Liver (tissue), 9 donors: ENCODE data around the gene MINK1. TPM values are rescaled to one million over a fixed set of nuclear protein-coding genes. Genes with fewer than 3 reads are reported as not detected.
"Not testable (repeated sequence)": the region's sequence is repeated elsewhere in the genome, so short reads cannot be mapped to it uniquely, and the experiment has no call there.

Experiments
- DNase-seq: peaks from one replicate; pipeline ENCODE4 v3.0.0-alpha.2; 2017; ENCODE audit warnings: low spot score
- H3K27ac ChIP-seq, 2 donors: one replicate each; pipeline ENCODE4 v1.7.0; 2013; ENCODE audit warnings: inconsistent platforms in 2 of 2, low read length in 2 of 2, control low read depth in 1 of 2, low read depth in 1 of 2, mild to moderate bottlenecking in 1 of 2
- H3K27me3 ChIP-seq, 4 donors: one replicate each; pipeline versions ENCODE4 v1.6.1 to v1.7.0; 2013; ENCODE audit warnings: low read length in 3 of 4, inconsistent platforms in 1 of 4, mild to moderate bottlenecking in 1 of 4, moderate library complexity in 1 of 4; ENCODE audit not compliant: control insufficient read depth in 4 of 4, insufficient read depth in 4 of 4
- H3K36me3 ChIP-seq, 4 donors: one replicate each; pipeline versions ENCODE4 v1.6.1 to v1.7.0; 2013; ENCODE audit warnings: low read length in 3 of 4, mild to moderate bottlenecking in 3 of 4, low read depth in 1 of 4, moderate library complexity in 1 of 4; ENCODE audit not compliant: control insufficient read depth in 4 of 4, insufficient read depth in 3 of 4
- H3K4me1 ChIP-seq, 4 donors: one replicate each; pipeline versions ENCODE4 v1.6.1 to v1.7.0; 2013; ENCODE audit warnings: low read length in 3 of 4, mild to moderate bottlenecking in 3 of 4, moderate library complexity in 1 of 4; ENCODE audit not compliant: control insufficient read depth in 4 of 4, insufficient read depth in 4 of 4
- H3K4me3 ChIP-seq, 3 donors: one replicate each; pipeline versions ENCODE4 v1.6.1 to v1.7.0; 2013; ENCODE audit warnings: low read length in 3 of 3, control low read depth in 1 of 3, low read depth in 1 of 3, mild to moderate bottlenecking in 1 of 3
- H3K9ac ChIP-seq, 2 donors: one replicate each; pipeline ENCODE4 v1.7.0; 2013; ENCODE audit warnings: low read length in 2 of 2, mild to moderate bottlenecking in 2 of 2, moderate library complexity in 2 of 2, control low read depth in 1 of 2, low read depth in 1 of 2
- H3K9me3 ChIP-seq, 4 donors: one replicate each; pipeline versions ENCODE4 v1.6.1 to v1.7.0; 2013; ENCODE audit warnings: low read length in 3 of 4; ENCODE audit not compliant: control insufficient read depth in 4 of 4
- EGR1 ChIP-seq, 2 donors: IDR thresholded peaks; 2 replicates each; pipeline ENCODE4 v1.6.1; 2016 to 2018; ENCODE audit warnings: antibody characterized with exemption in 2 of 2, low read depth in 2 of 2
- FOXA1 ChIP-seq: IDR thresholded peaks from 2 replicates; pipeline ENCODE4 v1.6.1; 2016; ENCODE audit warnings: antibody characterized with exemption
- FOXA2 ChIP-seq: IDR thresholded peaks from 2 replicates; pipeline ENCODE4 v1.6.1; 2016; ENCODE audit warnings: antibody characterized with exemption
- GABPA ChIP-seq, 2 donors: IDR thresholded peaks in 1 of 2; conservative IDR thresholded peaks in 1 of 2; 2 replicates each; pipeline ENCODE4 v1.6.1; 2016; ENCODE audit warnings: antibody characterized with exemption in 2 of 2, mild to moderate bottlenecking in 1 of 2, moderate library complexity in 1 of 2
- HNF4A ChIP-seq, 2 donors: conservative IDR thresholded peaks; 2 replicates each; pipeline ENCODE4 v1.6.1; 2016; ENCODE audit warnings: antibody characterized with exemption in 2 of 2, mild to moderate bottlenecking in 2 of 2
- JUND ChIP-seq, 2 donors: IDR thresholded peaks; 2 replicates each; pipeline ENCODE4 v1.6.1; 2016; ENCODE audit warnings: antibody characterized with exemption in 2 of 2
- NR2F2 ChIP-seq: IDR thresholded peaks from 2 replicates; pipeline ENCODE4 v1.6.1; 2016; ENCODE audit warnings: antibody characterized with exemption
- RXRA ChIP-seq, 2 donors: IDR thresholded peaks; 2 replicates each; pipeline ENCODE4 v1.6.1; 2017 to 2018; ENCODE audit warnings: antibody characterized with exemption in 2 of 2, mild to moderate bottlenecking in 1 of 2
- SP1 ChIP-seq: IDR thresholded peaks from 2 replicates; pipeline ENCODE4 v1.6.1; 2018; ENCODE audit warnings: antibody characterized with exemption, mild to moderate bottlenecking
- YY1 ChIP-seq: IDR thresholded peaks from 2 replicates; pipeline ENCODE4 v1.6.1; 2016; ENCODE audit warnings: antibody characterized with exemption, mild to moderate bottlenecking
- WGBS: extraction: QIAGEN DNeasy Blood & Tissue Kit; methylation state at CpG from one replicate; pipeline ENCODE4 v1.1.7; 2013; 5-methylcytosine and 5-hydroxymethylcytosine counted together
- polyA plus RNA-seq, 2 donors: library from polyadenylated mRNA; stranded (reverse) in 1 of 2; unstranded in 1 of 2; fragments of 200-250 nt in 1 of 2; fragments of >200 nt in 1 of 2; fragmentation: Nextera tagmentation in 1 of 2; extraction: Ambion mirVana in 1 of 2; gene quantifications; one replicate each; pipeline versions ENCODE4 v1.2.1 to v1.2.3, GENCODE V29; 2013 to 2015
- total RNA-seq, 2 donors: library from RNA; depleted of rRNA; stranded (reverse); fragments of >200 nt; gene quantifications; one replicate each; pipeline ENCODE4 v1.2.3, GENCODE V29; 2014
- TF ChIP-seq, protein P1 (sequence below): IDR thresholded peaks from 2 replicates; pipeline ENCODE4 v1.6.1; 2016; ENCODE audit warnings: antibody characterized with exemption
- TF ChIP-seq, protein P2 (sequence below): IDR thresholded peaks from 2 replicates; pipeline ENCODE4 v1.6.1; 2016; ENCODE audit warnings: antibody characterized with exemption
- TF ChIP-seq, protein P3 (sequence below): IDR thresholded peaks from 2 replicates; pipeline ENCODE4 v1.6.1; 2016; ENCODE audit warnings: antibody characterized with exemption
- TF ChIP-seq, protein P4 (sequence below): IDR thresholded peaks from 2 replicates; pipeline ENCODE4 v1.6.1; 2016; ENCODE audit warnings: antibody characterized with exemption, mild to moderate bottlenecking
- donor health status: healthy.
- donor health status: healthy.
- donor health status: healthy.
- donor health status: healthy.
- donor health status: healthy.

Gene MINK1
- total and polyA plus RNA-seq, 4 donors: 6.9 to 30.6 (median 21.1) TPM

DNA sequence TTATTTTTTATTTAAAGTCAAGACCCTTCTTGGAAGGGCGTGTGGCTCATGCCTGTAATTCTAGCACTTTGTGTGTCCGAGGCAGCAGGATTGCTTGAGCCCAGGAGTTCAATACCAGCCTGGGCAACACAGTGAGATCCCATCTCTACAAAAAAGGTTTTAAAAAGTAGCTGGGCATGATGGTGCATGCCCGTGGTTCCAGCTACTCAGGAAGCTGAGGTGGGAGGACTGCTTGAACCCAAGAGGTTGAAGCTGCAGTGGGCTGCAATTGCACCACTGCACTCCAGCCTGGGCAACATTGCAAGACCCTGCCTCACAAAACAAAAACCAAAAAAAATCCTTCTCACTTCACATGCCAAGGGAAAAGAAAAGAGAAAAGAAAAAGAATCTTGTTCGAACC is 29.6 kb downstream of the MINK1 start:
- Histone ChIP-seq H3K36me3 (peaks cover 0 to 3% (median under 1%) of the 10 kb centered on the region in 4 donors), H3K4me3 (no peak overlapping the region), H3K9me3 (no peaks in the 10 kb centered on the region), H3K4me1 (no peaks in the 10 kb centered on the region), H3K27ac (no peak overlapping the region), H3K27me3 (no peaks in the 10 kb centered on the region), H3K9ac (no peak overlapping the region)
- WGBS: 97% methylated on average over 4 of the region's 4 CpGs
- TF ChIP-seq, protein P1, sequence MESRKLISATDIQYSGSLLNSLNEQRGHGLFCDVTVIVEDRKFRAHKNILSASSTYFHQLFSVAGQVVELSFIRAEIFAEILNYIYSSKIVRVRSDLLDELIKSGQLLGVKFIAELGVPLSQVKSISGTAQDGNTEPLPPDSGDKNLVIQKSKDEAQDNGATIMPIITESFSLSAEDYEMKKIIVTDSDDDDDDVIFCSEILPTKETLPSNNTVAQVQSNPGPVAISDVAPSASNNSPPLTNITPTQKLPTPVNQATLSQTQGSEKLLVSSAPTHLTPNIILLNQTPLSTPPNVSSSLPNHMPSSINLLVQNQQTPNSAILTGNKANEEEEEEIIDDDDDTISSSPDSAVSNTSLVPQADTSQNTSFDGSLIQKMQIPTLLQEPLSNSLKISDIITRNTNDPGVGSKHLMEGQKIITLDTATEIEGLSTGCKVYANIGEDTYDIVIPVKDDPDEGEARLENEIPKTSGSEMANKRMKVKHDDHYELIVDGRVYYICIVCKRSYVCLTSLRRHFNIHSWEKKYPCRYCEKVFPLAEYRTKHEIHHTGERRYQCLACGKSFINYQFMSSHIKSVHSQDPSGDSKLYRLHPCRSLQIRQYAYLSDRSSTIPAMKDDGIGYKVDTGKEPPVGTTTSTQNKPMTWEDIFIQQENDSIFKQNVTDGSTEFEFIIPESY: no peak
- TF ChIP-seq SP1 (no peak), FOXA2 (no peak), EGR1 (IDR thresholded peaks at IDR 0.05; ENCODE audit: low read depth in 2 of 2) (no peak), NR2F2 (no peak), GABPA (IDR thresholded peaks at IDR 0.05 in 1 of 2, conservative IDR thresholded peaks at IDR 0.05 in 1 of 2) (no peak)
- TF ChIP-seq, protein P2, sequence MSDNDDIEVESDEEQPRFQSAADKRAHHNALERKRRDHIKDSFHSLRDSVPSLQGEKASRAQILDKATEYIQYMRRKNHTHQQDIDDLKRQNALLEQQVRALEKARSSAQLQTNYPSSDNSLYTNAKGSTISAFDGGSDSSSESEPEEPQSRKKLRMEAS: no peak
- TF ChIP-seq, protein P3, sequence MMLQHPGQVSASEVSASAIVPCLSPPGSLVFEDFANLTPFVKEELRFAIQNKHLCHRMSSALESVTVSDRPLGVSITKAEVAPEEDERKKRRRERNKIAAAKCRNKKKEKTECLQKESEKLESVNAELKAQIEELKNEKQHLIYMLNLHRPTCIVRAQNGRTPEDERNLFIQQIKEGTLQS: no peak
- TF ChIP-seq, protein P4, sequence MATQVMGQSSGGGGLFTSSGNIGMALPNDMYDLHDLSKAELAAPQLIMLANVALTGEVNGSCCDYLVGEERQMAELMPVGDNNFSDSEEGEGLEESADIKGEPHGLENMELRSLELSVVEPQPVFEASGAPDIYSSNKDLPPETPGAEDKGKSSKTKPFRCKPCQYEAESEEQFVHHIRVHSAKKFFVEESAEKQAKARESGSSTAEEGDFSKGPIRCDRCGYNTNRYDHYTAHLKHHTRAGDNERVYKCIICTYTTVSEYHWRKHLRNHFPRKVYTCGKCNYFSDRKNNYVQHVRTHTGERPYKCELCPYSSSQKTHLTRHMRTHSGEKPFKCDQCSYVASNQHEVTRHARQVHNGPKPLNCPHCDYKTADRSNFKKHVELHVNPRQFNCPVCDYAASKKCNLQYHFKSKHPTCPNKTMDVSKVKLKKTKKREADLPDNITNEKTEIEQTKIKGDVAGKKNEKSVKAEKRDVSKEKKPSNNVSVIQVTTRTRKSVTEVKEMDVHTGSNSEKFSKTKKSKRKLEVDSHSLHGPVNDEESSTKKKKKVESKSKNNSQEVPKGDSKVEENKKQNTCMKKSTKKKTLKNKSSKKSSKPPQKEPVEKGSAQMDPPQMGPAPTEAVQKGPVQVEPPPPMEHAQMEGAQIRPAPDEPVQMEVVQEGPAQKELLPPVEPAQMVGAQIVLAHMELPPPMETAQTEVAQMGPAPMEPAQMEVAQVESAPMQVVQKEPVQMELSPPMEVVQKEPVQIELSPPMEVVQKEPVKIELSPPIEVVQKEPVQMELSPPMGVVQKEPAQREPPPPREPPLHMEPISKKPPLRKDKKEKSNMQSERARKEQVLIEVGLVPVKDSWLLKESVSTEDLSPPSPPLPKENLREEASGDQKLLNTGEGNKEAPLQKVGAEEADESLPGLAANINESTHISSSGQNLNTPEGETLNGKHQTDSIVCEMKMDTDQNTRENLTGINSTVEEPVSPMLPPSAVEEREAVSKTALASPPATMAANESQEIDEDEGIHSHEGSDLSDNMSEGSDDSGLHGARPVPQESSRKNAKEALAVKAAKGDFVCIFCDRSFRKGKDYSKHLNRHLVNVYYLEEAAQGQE: no peak
- DNase-seq: no peak

DNA sequence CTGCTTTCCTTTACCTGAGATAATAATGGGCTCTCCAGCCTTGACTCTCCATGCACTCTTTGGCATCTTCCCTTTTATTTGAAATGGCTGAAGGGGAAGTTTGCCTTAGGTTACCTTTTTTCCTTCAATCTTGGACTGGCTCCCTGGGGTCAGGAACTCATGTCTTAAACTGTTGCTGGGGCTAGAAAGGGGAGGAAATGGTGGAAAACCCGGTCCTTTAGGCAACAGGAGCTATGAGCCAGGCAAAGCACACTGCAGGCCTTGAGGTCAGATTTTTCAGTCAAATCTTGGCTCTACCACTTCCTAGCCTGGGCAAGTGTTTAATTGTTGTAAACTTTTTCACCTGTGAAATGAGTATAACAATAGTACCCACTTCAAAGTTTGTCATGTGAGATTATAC is 30.2 kb downstream of the MINK1 start:
- H3K27me3 ChIP-seq: no peaks in the 10 kb centered on the region
- DNase-seq: no peak
- H3K36me3 ChIP-seq: peaks cover 0 to 3% (median under 1%) of the 10 kb centered on the region in 4 donors
- 82% methylated on average over 1 of the region's 1 CpG for WGBS
- no peak overlapping the region for H3K9ac ChIP-seq
- H3K9me3 ChIP-seq: no peaks in the 10 kb centered on the region
- no peak overlapping the region for H3K27ac ChIP-seq
- H3K4me3 ChIP-seq: no peak overlapping the region
- TF ChIP-seq HNF4A (conservative IDR thresholded peaks at IDR 0.05) (no peak), EGR1 (IDR thresholded peaks at IDR 0.05; ENCODE audit: low read depth in 2 of 2) (no peak), FOXA1 (no peak), FOXA2 (no peak), JUND (IDR thresholded peaks at IDR 0.05) (no peak), YY1 (no peak), RXRA (IDR thresholded peaks at IDR 0.05) (no peak)
- no peaks in the 10 kb centered on the region for H3K4me1 ChIP-seq

DNA sequence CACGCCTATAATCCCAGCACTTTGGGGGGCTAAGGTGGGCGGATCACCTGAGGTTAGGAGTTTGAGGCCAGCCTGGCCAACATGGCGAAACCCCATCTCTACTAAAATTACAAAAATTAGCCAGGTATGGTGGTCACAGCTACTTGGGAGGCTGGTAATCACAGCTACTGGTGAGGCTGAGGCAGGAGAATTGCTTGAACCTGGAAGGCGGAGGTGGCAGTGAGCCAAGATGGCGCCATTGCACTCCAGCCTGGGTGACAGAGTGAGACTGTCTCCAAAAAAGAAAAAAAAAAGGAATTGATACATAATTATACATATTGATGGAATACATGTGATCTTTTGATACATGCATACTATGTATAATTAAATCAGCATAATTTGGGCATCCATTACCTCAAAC is 34.4 kb downstream of the MINK1 start:
- H3K27ac ChIP-seq, H3K9me3 ChIP-seq, H3K36me3 ChIP-seq, H3K9ac ChIP-seq, H3K4me1 ChIP-seq, H3K4me3 ChIP-seq, H3K27me3 ChIP-seq, DNase-seq: not testable (repeated sequence)
- 92% methylated on average over 5 of the region's 5 CpGs for WGBS

DNA sequence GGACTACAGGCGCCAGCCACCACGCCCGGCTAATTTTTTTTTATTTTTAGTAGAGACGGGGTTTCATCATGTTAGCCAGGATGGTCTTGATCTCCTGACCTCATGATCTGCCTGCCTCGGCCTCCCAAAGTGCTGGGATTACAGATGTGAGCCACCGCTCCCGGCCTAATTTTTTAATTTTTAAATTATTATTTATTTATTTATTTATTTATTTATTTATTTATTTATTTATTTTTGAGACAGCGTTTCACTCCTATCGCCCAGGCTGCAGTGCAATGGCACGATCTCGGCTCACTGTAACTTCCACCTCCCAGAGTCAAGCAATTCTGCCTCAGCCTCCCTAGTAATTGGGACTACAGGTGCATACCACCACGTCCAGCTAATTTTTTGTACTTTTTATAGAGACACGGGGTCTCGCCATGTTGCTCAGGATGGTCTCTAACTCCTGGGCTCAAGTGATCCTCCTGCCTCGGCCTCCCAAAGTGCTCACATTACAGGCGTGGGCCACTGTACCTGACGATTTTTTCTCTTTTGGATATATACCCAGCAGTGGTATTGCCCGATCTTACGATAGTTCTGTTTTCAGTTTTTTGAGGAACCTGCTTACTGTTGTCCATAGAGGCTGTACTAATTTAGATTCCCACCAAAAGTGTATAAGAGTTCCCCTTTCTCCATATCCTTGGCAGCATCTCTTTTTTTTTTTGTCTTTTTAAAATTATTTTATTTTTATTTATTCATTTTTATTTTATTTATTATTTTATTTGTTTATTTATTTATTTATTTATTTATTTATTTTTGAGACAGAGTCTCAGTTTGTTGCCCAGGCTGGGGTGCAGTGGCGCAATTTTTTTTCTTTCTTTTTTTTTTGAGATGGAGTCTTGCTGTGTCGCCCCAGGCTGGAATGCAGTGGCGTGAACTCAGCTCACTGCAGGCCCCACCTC is 36.2 kb downstream of the MINK1 start:
- H3K27ac ChIP-seq, H3K27me3 ChIP-seq, H3K4me1 ChIP-seq, H3K9me3 ChIP-seq, H3K36me3 ChIP-seq, DNase-seq, H3K4me3 ChIP-seq, H3K9ac ChIP-seq: not testable (repeated sequence)
- WGBS: 96% methylated on average over 22 of the region's 22 CpGs
